Peyer's patch (tissue), 4 donors: ENCODE results near the gene RTEL1. TPM values are rescaled to one million over a fixed set of nuclear protein-coding genes. Genes with fewer than 3 reads are reported as not detected.

Source experiments
- DNase-seq, 3 donors: peaks; one replicate each; pipeline ENCODE4 v3.0.0-alpha.2; 2017 to 2019
- H3K27ac ChIP-seq, 4 donors: fragments of 200-600 bp; sonication (generic); one replicate each; pipeline ENCODE4 v1.5.1; 2016 to 2019
- H3K27me3 ChIP-seq, 2 donors: fragments of 200-600 bp; sonication (generic); one replicate each; pipeline ENCODE4 v1.5.1; 2019
- H3K36me3 ChIP-seq, 3 donors: fragments of 200-600 bp; sonication (generic); one replicate each; pipeline ENCODE4 v1.5.1; 2016 to 2019
- H3K4me1 ChIP-seq, 4 donors: fragments of 200-600 bp; sonication (generic); one replicate each; pipeline ENCODE4 v1.5.1; 2016 to 2019
- H3K4me3 ChIP-seq, 4 donors: fragments of 200-600 bp; sonication (generic); 1 replicate in 3 of 4; 2 replicates in 1 of 4; pipeline ENCODE4 v1.5.1; 2016 to 2019; ENCODE audit warnings: mild to moderate bottlenecking in 1 of 4
- H3K9me3 ChIP-seq, 4 donors: fragments of 200-600 bp; sonication (generic); one replicate each; pipeline ENCODE4 v1.5.1; 2016 to 2019; ENCODE audit warnings: mild to moderate bottlenecking in 1 of 4
- POLR2A ChIP-seq, 2 donors: fragments of 450-650 bp; IDR thresholded peaks; one replicate each; pipeline ENCODE4 v1.5.1; 2017; ENCODE audit warnings: antibody characterized with exemption in 2 of 2, mild to moderate bottlenecking in 2 of 2, moderate library complexity in 2 of 2
- total RNA-seq, 4 donors: library from RNA; depleted of rRNA; stranded (reverse); fragments of >200 nt; gene quantifications; one replicate each; pipeline ENCODE4 v1.1.0, GENCODE V29; 2016
- TF ChIP-seq, protein P1 (sequence below), 6 experiments: fragments of 450-650 bp in 4 of 6; fragments of 200-600 bp in 2 of 6; sonication (generic) in 1 of 6; IDR thresholded peaks; one replicate each; pipeline ENCODE4 v1.5.1; 2017 to 2019; ENCODE audit warnings: antibody characterized with exemption in 6 of 6, mild to moderate bottlenecking in 3 of 6, moderate library complexity in 1 of 6

RTEL1 gene
- total RNA-seq, 4 donors from 2014 or later, result 25.6 to 61.1 (median 30.2) TPM

DNA sequence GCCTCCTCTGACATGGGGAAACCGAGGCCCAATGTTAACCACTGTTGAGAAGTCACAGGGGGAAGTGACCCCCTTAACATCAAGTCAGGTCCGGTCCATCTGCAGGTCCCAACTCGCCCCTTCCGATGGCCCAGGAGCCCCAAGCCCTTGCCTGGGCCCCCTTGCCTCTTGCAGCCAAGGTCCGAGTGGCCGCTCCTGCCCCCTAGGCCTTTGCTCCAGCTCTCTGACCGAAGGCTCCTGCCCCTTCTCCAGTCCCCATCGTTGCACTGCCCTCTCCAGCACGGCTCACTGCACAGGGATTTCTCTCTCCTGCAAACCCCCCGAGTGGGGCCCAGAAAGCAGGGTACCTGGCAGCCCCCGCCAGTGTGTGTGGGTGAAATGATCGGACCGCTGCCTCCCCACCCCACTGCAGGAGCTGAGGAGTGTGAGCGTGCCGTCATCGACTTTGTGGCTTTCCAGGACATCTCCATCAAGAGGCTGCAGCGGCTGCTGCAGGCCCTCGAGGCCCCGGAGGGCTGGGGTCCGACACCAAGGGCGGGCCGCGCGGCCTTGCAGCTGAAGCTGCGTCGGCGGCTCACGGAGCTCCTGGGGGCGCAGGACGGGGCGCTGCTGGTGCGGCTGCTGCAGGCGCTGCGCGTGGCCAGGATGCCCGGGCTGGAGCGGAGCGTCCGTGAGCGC, 39.9 kb downstream of the RTEL1 start:
- peak overlapping the region in 2 of 4 donors; percentile 17 to 75 for H3K27ac ChIP-seq
- H3K27me3 ChIP-seq, result no peaks in the 10 kb centered on the region
- H3K4me3 ChIP-seq, result no peak overlapping the region

DNA sequence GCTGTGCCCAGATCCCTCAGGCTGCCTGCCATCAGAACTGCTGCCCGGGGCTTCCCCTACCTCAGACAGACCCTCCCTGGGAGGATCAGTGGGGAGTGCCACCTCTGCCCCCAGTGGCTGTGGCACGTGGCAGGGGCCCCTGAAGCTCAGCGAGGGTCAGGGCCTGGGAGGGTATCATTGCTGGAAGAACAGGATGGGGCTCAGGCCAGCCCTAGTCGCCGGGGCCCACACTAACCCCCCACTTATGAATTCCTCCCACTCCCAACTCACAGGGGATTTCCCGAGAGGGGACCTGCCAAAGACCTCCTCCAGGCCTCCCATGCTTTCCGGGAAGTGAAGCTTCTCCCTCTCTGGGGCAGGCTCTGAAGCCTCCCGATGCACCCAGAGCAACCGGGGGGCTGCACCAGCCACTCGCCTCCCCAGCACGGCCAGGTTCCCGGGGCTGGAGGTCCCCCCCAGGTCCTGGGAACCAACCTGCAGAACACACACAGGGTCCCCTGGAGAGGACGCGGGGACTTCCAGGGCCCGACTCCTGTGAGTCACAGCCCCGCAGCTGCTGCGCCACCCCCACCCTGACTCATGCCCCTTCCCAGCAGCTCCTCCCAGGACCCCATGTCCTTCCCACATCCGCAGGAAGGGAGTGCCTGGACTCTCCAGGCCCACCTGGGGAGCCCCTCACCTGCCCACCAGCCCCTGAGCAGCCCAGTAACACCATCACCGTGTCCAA, 40.8 kb downstream of the RTEL1 start:
- Histone ChIP-seq H3K27me3 (no peaks in the 10 kb centered on the region), H3K4me3 (no peak overlapping the region)

More for the DNA sequence above, 39.9 kb downstream of the RTEL1 start:
- DNase-seq, result peak in 1 of 3 donors; percentile 49
- Histone ChIP-seq H3K4me1 (peaks cover 9 to 36% (median 15%) of the 10 kb centered on the region in 4 donors), H3K9me3 (no peaks in the 10 kb centered on the region), H3K36me3 (peaks cover 0 to 15% (median 0%) of the 10 kb centered on the region in 3 donors)
- TF ChIP-seq POLR2A (IDR thresholded peaks at IDR 0.05), result no peak
- TF ChIP-seq, protein P1, sequence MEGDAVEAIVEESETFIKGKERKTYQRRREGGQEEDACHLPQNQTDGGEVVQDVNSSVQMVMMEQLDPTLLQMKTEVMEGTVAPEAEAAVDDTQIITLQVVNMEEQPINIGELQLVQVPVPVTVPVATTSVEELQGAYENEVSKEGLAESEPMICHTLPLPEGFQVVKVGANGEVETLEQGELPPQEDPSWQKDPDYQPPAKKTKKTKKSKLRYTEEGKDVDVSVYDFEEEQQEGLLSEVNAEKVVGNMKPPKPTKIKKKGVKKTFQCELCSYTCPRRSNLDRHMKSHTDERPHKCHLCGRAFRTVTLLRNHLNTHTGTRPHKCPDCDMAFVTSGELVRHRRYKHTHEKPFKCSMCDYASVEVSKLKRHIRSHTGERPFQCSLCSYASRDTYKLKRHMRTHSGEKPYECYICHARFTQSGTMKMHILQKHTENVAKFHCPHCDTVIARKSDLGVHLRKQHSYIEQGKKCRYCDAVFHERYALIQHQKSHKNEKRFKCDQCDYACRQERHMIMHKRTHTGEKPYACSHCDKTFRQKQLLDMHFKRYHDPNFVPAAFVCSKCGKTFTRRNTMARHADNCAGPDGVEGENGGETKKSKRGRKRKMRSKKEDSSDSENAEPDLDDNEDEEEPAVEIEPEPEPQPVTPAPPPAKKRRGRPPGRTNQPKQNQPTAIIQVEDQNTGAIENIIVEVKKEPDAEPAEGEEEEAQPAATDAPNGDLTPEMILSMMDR (IDR thresholded peaks at IDR 0.05), result no peak

DNA sequence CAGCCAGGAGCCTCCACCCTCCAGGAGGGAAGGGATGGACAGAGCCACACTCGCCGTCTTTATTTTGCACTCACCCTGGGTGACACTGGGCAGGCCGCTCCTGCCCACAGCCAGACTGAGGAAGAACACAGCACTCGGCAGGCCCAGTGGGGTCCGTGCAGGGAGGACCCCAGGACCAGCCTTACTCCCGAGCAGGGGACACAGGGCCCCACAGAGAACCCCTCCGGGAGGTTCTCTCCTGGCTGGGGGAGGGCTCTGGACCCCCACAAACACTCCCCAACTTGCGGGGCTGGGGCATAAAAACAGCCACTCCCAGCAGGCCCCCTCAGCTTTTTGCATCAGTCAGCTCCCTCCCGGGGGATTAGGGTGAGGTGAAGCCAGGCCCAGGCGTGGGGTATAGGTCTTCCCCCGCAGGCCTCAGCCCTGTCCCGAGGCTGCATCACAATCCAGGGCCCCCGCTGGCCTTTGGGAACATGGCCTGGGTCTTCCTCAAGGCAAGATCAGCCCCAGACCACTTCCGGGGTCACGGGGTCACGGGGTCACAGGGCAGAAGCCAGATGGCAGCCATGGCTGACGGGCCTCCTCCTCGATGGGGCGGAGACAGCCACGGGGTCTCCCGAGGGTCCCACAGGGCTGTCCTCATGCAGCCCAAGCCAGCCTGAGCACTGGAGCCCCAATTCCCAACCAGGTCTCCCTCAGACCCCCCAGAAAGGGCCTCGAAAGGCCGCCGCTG, 41.5 kb downstream of the RTEL1 start:
- no peak overlapping the region for H3K4me3 ChIP-seq
- H3K27me3 ChIP-seq, result no peaks in the 10 kb centered on the region
- peak in 1 of 3 donors; percentile 45 for DNase-seq
- H3K4me1 ChIP-seq, result peaks cover 9 to 35% (median 15%) of the 10 kb centered on the region in 4 donors
- peak overlapping the region in 3 of 4 donors; percentile 38 to 75 (median 45) for H3K27ac ChIP-seq
- H3K9me3 ChIP-seq, result no peaks in the 10 kb centered on the region
- no peak for TF ChIP-seq POLR2A (IDR thresholded peaks at IDR 0.05)
- TF ChIP-seq, protein P1 (IDR thresholded peaks at IDR 0.05), result no peak
- H3K36me3 ChIP-seq, result peaks cover 0 to 17% (median 0%) of the 10 kb centered on the region in 3 donors

More for the DNA sequence above, 40.8 kb downstream of the RTEL1 start:
- Histone ChIP-seq H3K9me3 (no peaks in the 10 kb centered on the region), H3K27ac (peak overlapping the region in 3 of 4 donors; percentile 38 to 75 (median 45)), H3K4me1 (peaks cover 9 to 35% (median 15%) of the 10 kb centered on the region in 4 donors), H3K36me3 (peaks cover 0 to 15% (median 0%) of the 10 kb centered on the region in 3 donors)
- DNase-seq, result peak in 2 of 3 donors; percentile 57 to 62
- TF ChIP-seq, protein P1 (IDR thresholded peaks at IDR 0.05), result no peak
- no peak for TF ChIP-seq POLR2A (IDR thresholded peaks at IDR 0.05)

DNA sequence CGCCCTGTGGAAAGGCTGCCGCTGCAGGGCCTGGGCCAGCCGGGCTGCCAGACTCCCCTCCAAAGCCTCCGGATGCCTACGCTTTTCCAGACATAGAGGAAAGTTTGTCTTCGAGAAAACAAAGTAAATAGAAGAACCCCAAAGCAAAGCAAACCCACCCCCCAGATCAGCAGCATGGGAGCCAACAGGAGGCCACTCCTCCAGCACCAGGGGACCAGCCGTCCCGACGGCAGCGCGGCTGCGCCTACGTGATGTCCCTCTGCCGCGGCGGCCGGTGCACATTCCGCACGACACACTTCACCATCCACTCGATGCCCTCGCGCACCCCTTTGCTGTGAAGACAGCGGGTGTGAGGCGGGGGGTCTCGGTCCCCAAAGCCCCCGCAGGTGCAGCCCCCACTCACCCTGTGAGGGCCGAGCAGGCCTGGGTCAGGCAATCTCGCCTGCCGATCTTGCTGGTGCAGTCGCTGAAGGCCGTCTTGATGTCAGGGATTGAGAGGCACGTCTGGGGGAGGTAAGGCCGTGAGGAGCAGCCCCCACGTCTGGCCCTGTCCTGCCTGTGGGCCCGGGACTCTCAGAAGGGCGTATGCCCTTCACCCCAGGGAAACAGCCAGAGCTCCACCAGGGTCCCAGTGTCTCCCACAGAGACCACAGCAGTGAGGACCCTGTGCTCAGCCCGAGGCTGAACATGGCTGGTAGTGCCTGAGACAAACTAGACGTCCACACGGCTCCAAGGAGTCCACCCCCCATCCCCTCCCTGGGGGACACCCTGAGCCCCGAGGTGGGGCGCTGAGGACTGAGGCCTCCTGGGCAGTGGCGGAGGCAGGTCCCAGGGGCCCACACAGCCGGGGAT, 42.3 kb downstream of the RTEL1 start:
- no peak overlapping the region for H3K27ac ChIP-seq
- H3K9me3 ChIP-seq, result no peaks in the 10 kb centered on the region
- H3K27me3 ChIP-seq, result no peaks in the 10 kb centered on the region
- H3K4me3 ChIP-seq, result no peak overlapping the region
- peaks cover 9 to 35% (median 15%) of the 10 kb centered on the region in 4 donors for H3K4me1 ChIP-seq
- DNase-seq, result peak in 1 of 3 donors; percentile 47
- peaks cover 0 to 22% (median 0%) of the 10 kb centered on the region in 3 donors for H3K36me3 ChIP-seq
- TF ChIP-seq, protein P1 (IDR thresholded peaks at IDR 0.05), result no peak
- TF ChIP-seq POLR2A (IDR thresholded peaks at IDR 0.05), result no peak

DNA sequence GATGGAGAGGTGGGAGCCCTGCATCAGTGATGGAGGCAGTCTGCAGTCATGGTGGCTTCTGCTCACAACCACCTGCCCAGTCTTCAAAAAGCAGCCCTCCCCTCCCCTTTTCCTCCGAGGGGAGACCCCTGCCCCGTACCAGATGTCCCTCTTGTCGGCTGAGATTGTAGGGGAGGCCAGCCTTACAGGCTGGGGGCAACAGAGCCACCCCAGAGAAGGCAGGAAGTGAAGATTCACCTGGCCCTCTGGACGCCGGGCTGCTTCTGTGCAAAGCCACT, 42.9 kb downstream of the RTEL1 start:
- Histone ChIP-seq H3K27ac (no peak overlapping the region), H3K9me3 (no peaks in the 10 kb centered on the region), H3K4me1 (peaks cover 9 to 37% (median 15%) of the 10 kb centered on the region in 4 donors), H3K4me3 (no peak overlapping the region), H3K36me3 (peaks cover 0 to 27% (median 0%) of the 10 kb centered on the region in 3 donors), H3K27me3 (no peaks in the 10 kb centered on the region)
- TF ChIP-seq POLR2A (IDR thresholded peaks at IDR 0.05), result no peak
- TF ChIP-seq, protein P1 (IDR thresholded peaks at IDR 0.05), result no peak
- DNase-seq, result no peak
